Amniotic epithelial cell (primary cell): ENCODE data around the gene ACKR2.

Source experiments
- DNase-seq: peaks from one replicate; pipeline ENCODE4 v3.0.0-alpha.2; 2010; ENCODE audit warnings: low read depth

The ACKR2 gene

GRCh38 chr3:42829628-42830436, 20.6 kb downstream of the ACKR2 start:
- no peak for DNase-seq

GRCh38 chr3:42830437-42831320, 21.4 kb downstream of the ACKR2 start:
- peak; percentile 50 for DNase-seq

GRCh38 chr3:42831321-42831713, 22.1 kb downstream of the ACKR2 start:
- DNase-seq = peak; percentile 45

- peak; percentile 39 for DNase-seq
Observed at GRCh38 chr3:42836150-42837123, 27.2 kb downstream of the ACKR2 start.

GRCh38 chr3:42838571-42838970, 29.3 kb downstream of the ACKR2 start:
- DNase-seq = no peak

- peak; percentile 64 for DNase-seq
Observed at GRCh38 chr3:42839616-42840015, 30.4 kb downstream of the ACKR2 start.

- DNase-seq = no peak
Observed at GRCh38 chr3:42841332-42841731, 32.1 kb downstream of the ACKR2 start.

GRCh38 chr3:42843713-42844411, 34.6 kb downstream of the ACKR2 start:
- DNase-seq = no peak

- no peak for DNase-seq
Observed at GRCh38 chr3:42844412-42844713, 35.1 kb downstream of the ACKR2 start.

- no peak for DNase-seq
Observed at GRCh38 chr3:42844815-42845214, 35.6 kb downstream of the ACKR2 start.

GRCh38 chr3:42846685-42847522, 37.7 kb downstream of the ACKR2 start:
- DNase-seq = no peak

GRCh38 chr3:42847731-42848130, 38.5 kb downstream of the ACKR2 start:
- DNase-seq = no peak

- DNase-seq = no peak
Observed at GRCh38 chr3:42849017-42849416, 39.8 kb downstream of the ACKR2 start.

- DNase-seq = no peak
Observed at GRCh38 chr3:42850263-42850662, 41.0 kb downstream of the ACKR2 start.

- DNase-seq = peak; percentile 32
Observed at GRCh38 chr3:42851228-42851834, 42.1 kb downstream of the ACKR2 start.

- peak; percentile 20 for DNase-seq
Observed at GRCh38 chr3:42852441-42852840, 43.2 kb downstream of the ACKR2 start.

GRCh38 chr3:42853056-42853455, 43.8 kb downstream of the ACKR2 start:
- DNase-seq = no peak

GRCh38 chr3:42853739-42854302, 44.6 kb downstream of the ACKR2 start:
- DNase-seq = no peak

GRCh38 chr3:42855219-42855546, 45.9 kb downstream of the ACKR2 start:
- no peak for DNase-seq
